Smooth muscle cell (in vitro differentiated cells): Measurements from ENCODE around the gene YES1. TPM values are rescaled to one million over a fixed set of nuclear protein-coding genes. Genes with fewer than 3 reads are reported as not detected.

ENCODE experiments used
- DNase-seq: peaks from one replicate; lab custom pipeline; 2025; ENCODE audit not compliant: unreplicated experiment; lab: John Stamatoyannopoulos, UW
- H2AFZ ChIP-seq: fragments of 200-600 bp; sonication (generic); 2 replicates; pipeline ENCODE4 v1.6.0; 2016; ENCODE audit warnings: antibody characterized with exemption, low read depth, mild to moderate bottlenecking
- H3F3A ChIP-seq: fragments of 200-600 bp; sonication (generic); 2 replicates; pipeline ENCODE4 v1.6.0; 2017; ENCODE audit warnings: antibody characterized with exemption, low read depth
- H3K27ac ChIP-seq: fragments of 200-600 bp; sonication (generic); 2 replicates; pipeline ENCODE4 v1.5.1; 2016; ENCODE audit warnings: low read depth, mild to moderate bottlenecking
- H3K27me3 ChIP-seq: fragments of 200-600 bp; sonication (generic); 2 replicates; pipeline ENCODE4 v1.6.1; 2016; ENCODE audit warnings: low read depth, mild to moderate bottlenecking
- H3K36me3 ChIP-seq: fragments of 200-600 bp; sonication (generic); 2 replicates; pipeline ENCODE4 v1.5.1; 2016; ENCODE audit warnings: low read depth
- H3K4me1 ChIP-seq: fragments of 200-600 bp; sonication (generic); 2 replicates; pipeline ENCODE4 v1.5.1; 2016; ENCODE audit warnings: low read depth
- H3K4me2 ChIP-seq: fragments of 200-600 bp; sonication (generic); 2 replicates; pipeline ENCODE4 v1.6.0; 2016; ENCODE audit warnings: mild to moderate bottlenecking
- H3K4me3 ChIP-seq: fragments of 200-600 bp; sonication (generic); 2 replicates; pipeline ENCODE4 v1.5.1; 2016; ENCODE audit warnings: mild to moderate bottlenecking
- H3K79me2 ChIP-seq: fragments of 200-600 bp; sonication (generic); 2 replicates; pipeline ENCODE4 v1.6.0; 2016; ENCODE audit warnings: low read depth, mild to moderate bottlenecking
- H3K9ac ChIP-seq: fragments of 200-600 bp; sonication (generic); 2 replicates; pipeline ENCODE4 v1.6.0; 2016; ENCODE audit warnings: low read depth
- H3K9me3 ChIP-seq: fragments of 200-600 bp; sonication (generic); replicated peaks from 2 replicates; pipeline ENCODE4 v1.5.1; 2016; ENCODE audit warnings: low read depth
- H4K20me1 ChIP-seq: fragments of 200-600 bp; sonication (generic); 2 replicates; pipeline ENCODE4 v1.6.0; 2016; ENCODE audit warnings: low read depth
- CTCF ChIP-seq: fragments of 200-600 bp; sonication (generic); IDR thresholded peaks from 2 replicates; pipeline ENCODE4 v1.5.1; 2017; ENCODE audit warnings: borderline replicate concordance, mild to moderate bottlenecking, antibody characterized with exemption; ENCODE audit not compliant: insufficient read depth, poor library complexity, severe bottlenecking
- WGBS: methylation state at CpG from one replicate; pipeline ENCODE4 v1.1.7; 2016; ENCODE audit warnings: low lambda C conversion rate; 5-methylcytosine and 5-hydroxymethylcytosine counted together
- polyA plus RNA-seq: library from polyadenylated mRNA; unstranded; fragments of >200 nt; fragmentation: Nextera tagmentation; extraction: Ambion mirVana; gene quantifications from 2 replicates; pipeline ENCODE4 v1.2.1, GENCODE V29; 2016
- total RNA-seq: library from RNA; depleted of rRNA; stranded (reverse); fragments of >200 nt; gene quantifications from 2 replicates; pipeline ENCODE4 v1.2.3, GENCODE V29; 2014

YES1 gene
- total and polyA plus RNA-seq, 2 experiments from 2014 or later: 22.6 to 179 TPM

GRCh38 chr18:681985-682384 is 130.1 kb downstream of the YES1 start:
- TF ChIP-seq CTCF: no peak
- Histone ChIP-seq H3K4me3 (no peak overlapping the region), H3K27me3 (no peaks in the 10 kb centered on the region), H3K27ac (no peak overlapping the region), H3F3A (no peaks in the 10 kb centered on the region), H2AFZ (no peak overlapping the region), H3K4me1 (peaks cover 15% of the 10 kb centered on the region), H3K9me3 (no peaks in the 10 kb centered on the region), H3K4me2 (no peak overlapping the region), H4K20me1 (no peaks in the 10 kb centered on the region), H3K9ac (no peak overlapping the region), H3K36me3 (no peaks in the 10 kb centered on the region), H3K79me2 (no peaks in the 10 kb centered on the region)
- no peak for DNase-seq
- WGBS: 97% methylated on average over 5 of the region's 5 CpGs

GRCh38 chr18:680392-680791 is 131.7 kb downstream of the YES1 start:
- Histone ChIP-seq H2AFZ (no peak overlapping the region), H4K20me1 (no peaks in the 10 kb centered on the region), H3K36me3 (no peaks in the 10 kb centered on the region), H3K79me2 (no peaks in the 10 kb centered on the region), H3K4me2 (no peak overlapping the region), H3K27ac (no peak overlapping the region), H3K9ac (no peak overlapping the region), H3K4me1 (peaks cover 3% of the 10 kb centered on the region), H3K9me3 (no peaks in the 10 kb centered on the region), H3K27me3 (no peaks in the 10 kb centered on the region), H3K4me3 (no peak overlapping the region), H3F3A (no peaks in the 10 kb centered on the region)
- no peak for DNase-seq
- 89% methylated on average over 4 of the region's 4 CpGs for WGBS
- TF ChIP-seq CTCF: no peak

- Histone ChIP-seq H3F3A (no peaks in the 10 kb centered on the region), H3K9ac (no peak overlapping the region), H3K4me3 (no peak overlapping the region), H3K36me3 (no peaks in the 10 kb centered on the region), H3K4me1 (no peaks in the 10 kb centered on the region), H4K20me1 (no peaks in the 10 kb centered on the region), H3K27ac (no peak overlapping the region), H3K9me3 (no peaks in the 10 kb centered on the region), H3K79me2 (no peaks in the 10 kb centered on the region), H2AFZ (no peak overlapping the region), H3K4me2 (no peak overlapping the region), H3K27me3 (no peaks in the 10 kb centered on the region)
- WGBS: 97% methylated on average over 4 of the region's 4 CpGs
- no peak for TF ChIP-seq CTCF
- DNase-seq: no peak
Observed at GRCh38 chr18:679516-679915, 132.5 kb downstream of the YES1 start.

- WGBS: 96% methylated on average over 15 of the region's 15 CpGs
- H3K4me3 ChIP-seq: no peak overlapping the region
Observed at GRCh38 chr18:678482-679182, 133.4 kb downstream of the YES1 start.

More at GRCh38 chr18:678482-679182, 133.4 kb downstream of the YES1 start:
- Histone ChIP-seq H3K4me1 (no peaks in the 10 kb centered on the region), H3K4me2 (no peak overlapping the region), H3K27me3 (no peaks in the 10 kb centered on the region), H3F3A (no peaks in the 10 kb centered on the region), H2AFZ (no peak overlapping the region), H3K9me3 (no peaks in the 10 kb centered on the region), H3K36me3 (no peaks in the 10 kb centered on the region), H3K27ac (no peak overlapping the region), H3K9ac (no peak overlapping the region), H3K79me2 (no peaks in the 10 kb centered on the region), H4K20me1 (no peaks in the 10 kb centered on the region)
- TF ChIP-seq CTCF: no peak
- DNase-seq: no peak
